ENCODE data around the gene IRF6.

Gene IRF6

GRCh38 chr1:209845408-209845725 lies 39.4 kb upstream of the IRF6 start:
- no peak overlapping the region for H3K9ac ChIP-seq (ENCODE audit: insufficient read length, low read depth)

DNA sequence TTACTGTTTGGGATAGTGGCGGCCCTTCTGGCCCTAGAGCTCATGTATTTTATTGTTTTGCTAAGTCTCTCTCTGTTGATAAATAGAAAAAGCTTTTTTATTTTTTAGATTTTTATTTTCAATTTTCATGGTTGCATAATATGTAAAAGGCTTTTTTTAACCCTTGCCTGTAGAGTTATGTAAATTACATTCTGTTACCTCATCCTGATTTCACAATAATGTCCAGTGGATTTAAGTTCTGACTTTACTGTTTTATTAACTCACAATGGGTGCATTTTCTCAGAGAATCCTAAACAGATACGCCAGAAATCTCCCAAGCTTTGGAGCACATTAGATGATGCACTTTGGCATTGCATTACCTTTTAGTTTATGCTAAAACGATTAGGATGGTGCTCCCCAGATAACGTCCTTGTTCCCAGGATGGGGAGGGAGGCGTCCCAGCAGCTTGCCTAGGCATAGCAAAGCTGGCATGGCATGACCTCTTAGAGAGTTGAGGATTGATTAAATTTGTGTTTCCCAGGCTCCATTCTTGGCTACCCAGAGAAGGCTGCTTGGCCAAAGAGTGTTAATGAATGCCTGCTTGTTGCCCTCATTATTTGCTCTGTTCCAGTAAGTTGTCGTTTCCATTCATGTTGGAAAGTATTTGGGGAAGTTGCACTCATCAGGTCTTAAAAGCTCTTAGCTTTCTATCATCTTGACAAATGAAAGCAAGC lies 38.9 kb upstream of the IRF6 start:
- Histone ChIP-seq H3K36me3 (ENCODE audit: insufficient read depth, insufficient read length, low read length) (peaks cover 88% of the 10 kb centered on the region), H3K9ac (ENCODE audit: insufficient read length, low read depth) (no peak overlapping the region), H3K4me3 (ENCODE audit: insufficient read length, low read depth) (no peak overlapping the region), H3K27me3 (ENCODE audit: insufficient read depth, insufficient read length) (no peaks in the 10 kb centered on the region), H3K4me1 (ENCODE audit: insufficient read depth, insufficient read length) (no peaks in the 10 kb centered on the region), H3K9me3 (ENCODE audit: insufficient read depth, low read length) (no peaks in the 10 kb centered on the region)
- DNase-seq (ENCODE audit: low read depth, low spot score), result no peak
- TF ChIP-seq SUZ12 (IDR thresholded peaks at IDR 0.05; ENCODE audit: extremely low read depth, insufficient read depth, insufficient read length) (no peak), ZNF274 (IDR thresholded peaks at IDR 0.05; ENCODE audit: low read depth, low read length) (no peak), YY1 (IDR thresholded peaks at IDR 0.05; ENCODE audit: insufficient read depth, insufficient read length) (no peak)

More at GRCh38 chr1:209845408-209845725, 39.4 kb upstream of the IRF6 start:
- no peak for DNase-seq (ENCODE audit: low read depth, low spot score)
- Histone ChIP-seq H3K36me3 (ENCODE audit: insufficient read depth, insufficient read length, low read length) (peaks cover 84% of the 10 kb centered on the region), H3K4me3 (ENCODE audit: insufficient read length, low read depth) (no peak overlapping the region), H3K4me1 (ENCODE audit: insufficient read depth, insufficient read length) (no peaks in the 10 kb centered on the region), H3K9me3 (ENCODE audit: insufficient read depth, low read length) (no peaks in the 10 kb centered on the region), H3K27me3 (ENCODE audit: insufficient read depth, insufficient read length) (no peaks in the 10 kb centered on the region)
- TF ChIP-seq SUZ12 (IDR thresholded peaks at IDR 0.05; ENCODE audit: extremely low read depth, insufficient read depth, insufficient read length) (no peak), ZNF274 (IDR thresholded peaks at IDR 0.05; ENCODE audit: low read depth, low read length) (no peak), YY1 (IDR thresholded peaks at IDR 0.05; ENCODE audit: insufficient read depth, insufficient read length) (no peak)

DNA sequence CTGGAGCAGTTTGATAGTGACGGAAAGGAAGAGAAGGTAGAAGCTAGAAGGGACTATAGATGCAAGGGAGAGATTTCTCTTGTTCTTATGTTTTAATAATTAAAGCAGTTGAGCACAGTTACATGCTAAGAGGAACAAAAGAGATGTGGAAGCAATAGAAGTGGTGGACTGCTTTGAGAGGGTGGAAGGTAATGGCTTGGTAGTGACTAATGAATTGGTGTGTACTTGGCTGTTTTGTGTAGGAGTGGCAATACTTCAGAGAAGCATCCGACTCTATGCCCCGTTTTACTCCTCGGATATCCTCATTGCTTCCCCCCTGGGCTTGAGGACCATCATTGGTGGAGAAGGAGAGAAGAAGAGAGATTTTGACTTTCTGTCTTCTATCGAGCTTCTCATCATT lies 34.7 kb upstream of the IRF6 start:
- TF ChIP-seq SUZ12 (IDR thresholded peaks at IDR 0.05; ENCODE audit: extremely low read depth, insufficient read depth, insufficient read length) (no peak), ZNF274 (IDR thresholded peaks at IDR 0.05; ENCODE audit: low read depth, low read length) (no peak), YY1 (IDR thresholded peaks at IDR 0.05; ENCODE audit: insufficient read depth, insufficient read length) (no peak)
- Histone ChIP-seq H3K27me3 (ENCODE audit: insufficient read depth, insufficient read length) (no peaks in the 10 kb centered on the region), H3K4me3 (ENCODE audit: insufficient read length, low read depth) (no peak overlapping the region), H3K9me3 (ENCODE audit: insufficient read depth, low read length) (no peaks in the 10 kb centered on the region), H3K4me1 (ENCODE audit: insufficient read depth, insufficient read length) (no peaks in the 10 kb centered on the region), H3K36me3 (ENCODE audit: insufficient read depth, insufficient read length, low read length) (peaks cover 98% of the 10 kb centered on the region), H3K9ac (ENCODE audit: insufficient read length, low read depth) (no peak overlapping the region)
- DNase-seq (ENCODE audit: low read depth, low spot score), result no peak

DNA sequence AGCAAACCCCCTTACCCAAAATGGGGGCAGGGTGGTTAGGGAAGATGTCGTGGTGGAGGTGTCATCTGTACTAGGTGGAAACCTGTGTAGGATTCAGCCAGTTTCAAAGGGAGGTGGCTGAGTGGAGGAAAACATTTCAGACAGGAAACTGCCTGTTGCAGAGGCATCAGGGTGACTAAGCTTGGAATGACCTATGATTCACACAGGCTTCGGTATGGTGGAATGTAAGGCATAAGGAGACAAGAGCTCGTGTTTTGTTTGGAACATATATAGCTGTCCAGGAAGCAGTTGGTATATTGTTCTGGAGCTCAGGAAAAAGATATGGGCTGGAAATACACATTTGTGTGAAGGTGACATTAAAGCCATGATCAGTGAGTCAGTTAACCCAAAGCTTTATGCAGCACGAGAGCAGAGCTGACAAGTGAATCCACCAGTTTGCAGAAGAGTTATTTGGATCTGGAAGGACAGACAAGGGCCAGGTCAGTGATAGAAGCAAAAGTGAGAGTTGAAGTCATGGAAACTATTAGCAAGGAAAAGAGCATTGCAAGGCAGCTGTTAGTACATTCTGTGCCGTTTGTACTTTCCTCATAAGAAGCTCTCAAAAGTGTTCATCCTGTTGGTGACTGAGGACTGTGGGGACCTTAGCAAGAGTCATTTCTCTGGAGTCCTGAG lies 34.1 kb upstream of the IRF6 start:
- Histone ChIP-seq H3K4me3 (ENCODE audit: insufficient read length, low read depth) (no peak overlapping the region), H3K36me3 (ENCODE audit: insufficient read depth, insufficient read length, low read length) (peaks cover 99% of the 10 kb centered on the region), H3K9ac (ENCODE audit: insufficient read length, low read depth) (no peak overlapping the region), H3K27me3 (ENCODE audit: insufficient read depth, insufficient read length) (no peaks in the 10 kb centered on the region), H3K9me3 (ENCODE audit: insufficient read depth, low read length) (no peaks in the 10 kb centered on the region), H3K4me1 (ENCODE audit: insufficient read depth, insufficient read length) (no peaks in the 10 kb centered on the region)
- no peak for DNase-seq (ENCODE audit: low read depth, low spot score)
- TF ChIP-seq ZNF274 (IDR thresholded peaks at IDR 0.05; ENCODE audit: low read depth, low read length), result no peak
- no peak for TF ChIP-seq YY1 (IDR thresholded peaks at IDR 0.05; ENCODE audit: insufficient read depth, insufficient read length)
- no peak for TF ChIP-seq SUZ12 (IDR thresholded peaks at IDR 0.05; ENCODE audit: extremely low read depth, insufficient read depth, insufficient read length)

DNA sequence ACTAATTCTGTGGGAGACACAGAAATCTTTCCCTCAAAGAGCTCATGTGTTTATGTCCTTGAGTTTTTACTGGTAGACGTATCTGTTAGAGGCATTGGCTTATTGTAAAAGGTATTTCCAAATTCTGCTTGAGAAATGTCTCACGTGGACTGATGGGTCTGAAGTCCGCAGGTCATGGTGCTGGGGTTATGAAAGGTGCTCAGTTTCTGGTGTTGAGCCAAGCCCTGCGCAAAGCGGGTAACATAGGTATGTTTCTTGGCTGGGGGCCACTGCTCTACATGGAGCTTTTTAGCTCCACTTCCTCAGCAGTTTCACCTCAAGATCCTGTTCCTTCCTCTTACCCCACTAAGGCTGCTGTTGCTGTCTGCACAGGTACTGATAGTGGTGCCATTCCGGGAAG lies 32.6 kb upstream of the IRF6 start:
- TF ChIP-seq ZNF274 (IDR thresholded peaks at IDR 0.05; ENCODE audit: low read depth, low read length), result no peak
- TF ChIP-seq SUZ12 (IDR thresholded peaks at IDR 0.05; ENCODE audit: extremely low read depth, insufficient read depth, insufficient read length), result no peak
- TF ChIP-seq YY1 (IDR thresholded peaks at IDR 0.05; ENCODE audit: insufficient read depth, insufficient read length), result no peak
- Histone ChIP-seq H3K27me3 (ENCODE audit: insufficient read depth, insufficient read length) (no peaks in the 10 kb centered on the region), H3K4me1 (ENCODE audit: insufficient read depth, insufficient read length) (no peaks in the 10 kb centered on the region), H3K36me3 (ENCODE audit: insufficient read depth, insufficient read length, low read length) (peaks cover 100% of the 10 kb centered on the region), H3K9me3 (ENCODE audit: insufficient read depth, low read length) (no peaks in the 10 kb centered on the region), H3K4me3 (ENCODE audit: insufficient read length, low read depth) (no peak overlapping the region), H3K9ac (ENCODE audit: insufficient read length, low read depth) (no peak overlapping the region)
- DNase-seq (ENCODE audit: low read depth, low spot score), result no peak

DNA sequence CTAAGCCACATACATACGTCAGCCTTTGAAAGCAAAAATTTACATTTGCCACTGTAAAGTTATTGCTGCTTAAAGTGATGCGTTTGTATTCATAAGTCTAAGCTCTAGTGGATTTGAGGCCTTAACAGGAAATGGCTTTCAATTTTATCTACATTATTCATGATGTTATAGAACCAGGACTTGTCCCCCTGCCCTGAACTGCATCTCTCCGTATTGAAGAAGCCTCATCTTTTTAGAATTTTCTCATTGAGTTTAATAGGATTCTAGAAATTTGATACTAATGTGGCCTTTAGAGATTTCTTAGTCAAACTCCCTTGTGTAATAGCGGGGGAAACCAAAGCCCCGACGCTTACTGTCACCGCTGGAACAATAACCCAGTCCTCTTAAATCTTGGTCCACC lies 31.7 kb upstream of the IRF6 start:
- H3K4me1 ChIP-seq (ENCODE audit: insufficient read depth, insufficient read length), result no peaks in the 10 kb centered on the region
- H3K9me3 ChIP-seq (ENCODE audit: insufficient read depth, low read length), result no peaks in the 10 kb centered on the region
- H3K9ac ChIP-seq (ENCODE audit: insufficient read length, low read depth), result no peak overlapping the region
- H3K36me3 ChIP-seq (ENCODE audit: insufficient read depth, insufficient read length, low read length), result peaks cover 100% of the 10 kb centered on the region
- H3K27me3 ChIP-seq (ENCODE audit: insufficient read depth, insufficient read length), result no peaks in the 10 kb centered on the region
- DNase-seq (ENCODE audit: low read depth, low spot score), result no peak
- TF ChIP-seq YY1 (IDR thresholded peaks at IDR 0.05; ENCODE audit: insufficient read depth, insufficient read length) (no peak), SUZ12 (IDR thresholded peaks at IDR 0.05; ENCODE audit: extremely low read depth, insufficient read depth, insufficient read length) (no peak), ZNF274 (IDR thresholded peaks at IDR 0.05; ENCODE audit: low read depth, low read length) (no peak)
- no peak overlapping the region for H3K4me3 ChIP-seq (ENCODE audit: insufficient read length, low read depth)

DNA sequence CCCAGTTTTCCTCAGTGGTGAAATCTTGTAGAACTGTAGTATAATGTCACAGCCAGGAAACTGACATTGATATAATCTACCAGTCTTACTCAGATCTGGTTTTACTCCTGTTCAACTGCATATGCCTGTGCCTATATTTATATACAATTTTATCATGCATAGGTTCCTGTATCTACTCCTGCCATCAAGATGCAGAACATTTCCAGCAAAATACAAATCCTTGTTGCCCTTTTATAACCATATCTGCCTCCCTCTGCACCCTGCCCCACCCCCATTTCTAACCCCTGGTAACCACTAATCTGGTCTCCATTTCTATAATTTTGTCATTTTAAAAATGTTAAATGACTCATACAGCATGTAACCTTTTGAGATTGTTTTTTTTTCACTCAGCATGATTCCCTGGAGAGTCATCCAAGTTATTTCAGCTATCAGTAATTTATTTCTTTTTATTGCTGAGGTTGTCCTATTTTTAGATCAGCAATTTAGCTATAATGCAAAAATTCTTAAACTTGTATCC lies 29.9 kb upstream of the IRF6 start:
- Histone ChIP-seq H3K4me1 (ENCODE audit: insufficient read depth, insufficient read length) (no peaks in the 10 kb centered on the region), H3K36me3 (ENCODE audit: insufficient read depth, insufficient read length, low read length) (peaks cover 99% of the 10 kb centered on the region), H3K9ac (ENCODE audit: insufficient read length, low read depth) (no peak overlapping the region), H3K27me3 (ENCODE audit: insufficient read depth, insufficient read length) (no peaks in the 10 kb centered on the region), H3K4me3 (ENCODE audit: insufficient read length, low read depth) (no peak overlapping the region), H3K9me3 (ENCODE audit: insufficient read depth, low read length) (no peaks in the 10 kb centered on the region)
- DNase-seq (ENCODE audit: low read depth, low spot score), result no peak
- TF ChIP-seq ZNF274 (IDR thresholded peaks at IDR 0.05; ENCODE audit: low read depth, low read length) (no peak), SUZ12 (IDR thresholded peaks at IDR 0.05; ENCODE audit: extremely low read depth, insufficient read depth, insufficient read length) (no peak), YY1 (IDR thresholded peaks at IDR 0.05; ENCODE audit: insufficient read depth, insufficient read length) (no peak)
